K562 (cell line): Measurements from ENCODE around the gene TJP3. TPM values are rescaled to one million over a fixed set of nuclear protein-coding genes. Genes with fewer than 3 reads are reported as not detected.

Experiments
- BHLHE40 ChIP-seq: IDR thresholded peaks from 2 replicates; pipeline ENCODE4 v1.6.1; 2011; ENCODE audit warnings: low read length, improper control_type of control experiment
- DACH1 ChIP-seq: fragments of 450-650 bp; IDR thresholded peaks from 2 replicates; pipeline ENCODE4 v1.6.1; 2018; ENCODE audit not compliant: partially characterized antibody
- ETV5 ChIP-seq: sonication (generic); formaldehyde crosslinking; IDR thresholded peaks from 2 replicates; pipeline ENCODE4 v1.4.0; 2020; ENCODE audit warnings: low read depth, mild to moderate bottlenecking, missing genetic modification reagents
- FOXK2 ChIP-seq, 2 experiments: fragments of 450-650 bp; IDR thresholded peaks in 1 of 2; conservative IDR thresholded peaks in 1 of 2; 2 replicates each; pipeline ENCODE4 v1.6.1; 2016; ENCODE audit warnings: low read depth in 2 of 2, mild to moderate bottlenecking in 1 of 2
- GATAD2A ChIP-seq: fragments of 450-650 bp; IDR thresholded peaks from 2 replicates; pipeline ENCODE4 v1.6.1; 2017
- KLF10 ChIP-seq: fragments of 250-450 bp; sonication (Bioruptor Pico); IDR thresholded peaks from 2 replicates; pipeline ENCODE4 v1.6.1; 2021; ENCODE audit warnings: matching md5 sums
- NCOA2 ChIP-seq, 2 experiments: fragments of 450-650 bp; IDR thresholded peaks; 2 replicates each; pipeline ENCODE4 v1.6.1; 2018; ENCODE audit warnings: mild to moderate bottlenecking in 2 of 2, moderate library complexity in 1 of 2; ENCODE audit not compliant: partially characterized antibody in 2 of 2
- POLR2B ChIP-seq: fragments of 450-650 bp; IDR thresholded peaks from 2 replicates; pipeline ENCODE4 v1.6.1; 2018; ENCODE audit warnings: low read depth; ENCODE audit not compliant: partially characterized antibody
- POLR2G ChIP-seq: fragments of 200-400 bp; formaldehyde crosslinking; IDR thresholded peaks from 2 replicates; pipeline ENCODE4 v1.6.1; 2017; ENCODE audit warnings: low read depth, mild to moderate bottlenecking, antibody characterized with exemption, low read length, moderate library complexity
- RBM39 ChIP-seq: fragments of 200-400 bp; formaldehyde crosslinking; optimal IDR thresholded peaks from 2 replicates; pipeline ENCODE3; 2018; ENCODE audit warnings: low read depth, low read length
- RERE ChIP-seq: sonication (generic); formaldehyde crosslinking; IDR thresholded peaks from 2 replicates; pipeline ENCODE4 v1.8.0; 2023; ENCODE audit warnings: missing genetic modification reagents, mild to moderate bottlenecking, borderline replicate concordance
- SMARCA4 ChIP-seq: fragments of 450-650 bp; IDR thresholded peaks from 2 replicates; pipeline ENCODE4 v1.6.1; 2016
- ZBTB7A ChIP-seq: IDR thresholded peaks from 2 replicates; pipeline ENCODE4 v1.6.1; 2011; ENCODE audit warnings: low read depth, mild to moderate bottlenecking, low read length, moderate library complexity, borderline replicate concordance; ENCODE audit not compliant: control insufficient read depth
- ZNF445 ChIP-seq: fragments of 250-450 bp; sonication (Bioruptor Pico); IDR thresholded peaks from 2 replicates; pipeline ENCODE4 v1.4.0; 2020; ENCODE audit warnings: low read depth, mild to moderate bottlenecking, moderate library complexity
- polyA plus RNA-seq, 8 experiments: library from polyadenylated mRNA; depleted of rRNA in 4 of 8; stranded (reverse) in 5 of 8; unstranded in 3 of 8; fragments of >200 nt; fragmentation: Nextera tagmentation in 2 of 8; fragmentation: Illumina TruSeq in 1 of 8; extraction: Ambion mirVana in 2 of 8; extraction: Trizol in 1 of 8; gene quantifications; 2 replicates each; pipeline versions ENCODE4 v1.2.1 to v1.2.3, GENCODE V29; 2011 to 2014; ENCODE audit warnings: inconsistent platforms in 1 of 8, missing spikeins in 1 of 8
- total RNA-seq, 7 experiments: library from RNA; depleted of rRNA in 6 of 7; stranded (reverse); fragments of >200 nt in 6 of 7; fragmentation: Illumina TruSeq in 2 of 7; extraction: Trizol in 2 of 7; gene quantifications; 2 replicates each; pipeline versions ENCODE4 v1.2.1 to v1.2.3, GENCODE V29; 2011 to 2021; ENCODE audit warnings: low replicate concordance in 1 of 7
- TF ChIP-seq, protein P1 (sequence below), 2 experiments: fragments of 250-450 bp in 1 of 2; fragments of 450-650 bp in 1 of 2; sonication (Bioruptor Pico) in 1 of 2; IDR thresholded peaks; 2 replicates each; pipeline versions ENCODE4 v1.6.1 to v1.8.0; 2016 to 2021; ENCODE audit warnings: mild to moderate bottlenecking in 2 of 2, moderate library complexity in 2 of 2, missing compliant biosample characterization in 1 of 2, missing genetic modification characterization in 1 of 2
- TF ChIP-seq, protein P2 (sequence below): fragments of 200-800 bp; sonication (Bioruptor generic); IDR thresholded peaks from 2 replicates; pipeline ENCODE4 v1.6.1; 2017; ENCODE audit warnings: missing genetic modification characterization, missing compliant biosample characterization
- TF ChIP-seq, protein P3 (sequence below): fragments of 250-450 bp; sonication (Bioruptor Pico); IDR thresholded peaks from 2 replicates; pipeline ENCODE4 v1.8.0; 2022; ENCODE audit warnings: inconsistent platforms, mild to moderate bottlenecking, moderate library complexity, borderline replicate concordance

Gene TJP3
- total and polyA plus RNA-seq, 9 of the 15 experiments (the other 6 are each of a cell fraction or from before 2014, with no cell fraction given) = 0.11 to 2.4 (median 0.57) TPM; not detected in 1

- no peak for TF ChIP-seq ZNF445 (CRISPR knock-in tag)
- TF ChIP-seq, protein P1, sequence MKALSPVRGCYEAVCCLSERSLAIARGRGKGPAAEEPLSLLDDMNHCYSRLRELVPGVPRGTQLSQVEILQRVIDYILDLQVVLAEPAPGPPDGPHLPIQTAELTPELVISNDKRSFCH (CRISPR knock-in tag; IDR thresholded peaks at IDR 0.05) = no peak
- TF ChIP-seq, protein P1 (tag; IDR thresholded peaks at IDR 0.05) = peak; percentile 62
- TF ChIP-seq GATAD2A = 0 out of 2 replicates have a peak, but pooled peaks have one; percentile 40
- TF ChIP-seq, protein P2, sequence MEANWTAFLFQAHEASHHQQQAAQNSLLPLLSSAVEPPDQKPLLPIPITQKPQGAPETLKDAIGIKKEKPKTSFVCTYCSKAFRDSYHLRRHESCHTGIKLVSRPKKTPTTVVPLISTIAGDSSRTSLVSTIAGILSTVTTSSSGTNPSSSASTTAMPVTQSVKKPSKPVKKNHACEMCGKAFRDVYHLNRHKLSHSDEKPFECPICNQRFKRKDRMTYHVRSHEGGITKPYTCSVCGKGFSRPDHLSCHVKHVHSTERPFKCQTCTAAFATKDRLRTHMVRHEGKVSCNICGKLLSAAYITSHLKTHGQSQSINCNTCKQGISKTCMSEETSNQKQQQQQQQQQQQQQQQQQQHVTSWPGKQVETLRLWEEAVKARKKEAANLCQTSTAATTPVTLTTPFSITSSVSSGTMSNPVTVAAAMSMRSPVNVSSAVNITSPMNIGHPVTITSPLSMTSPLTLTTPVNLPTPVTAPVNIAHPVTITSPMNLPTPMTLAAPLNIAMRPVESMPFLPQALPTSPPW (CRISPR knock-in tag) = peak; percentile 94
- peak; percentile 65 for TF ChIP-seq POLR2B
- 0 out of 2 replicates have a peak, but pooled peaks have one; percentile 55 for TF ChIP-seq ETV5 (CRISPR knock-in tag)
- TF ChIP-seq BHLHE40 = peak; percentile 11; the same call in 1 of the 2 replicates
- TF ChIP-seq DACH1 = no peak
- TF ChIP-seq RBM39 = peak; percentile 61
- TF ChIP-seq ZBTB7A = peak; percentile 68; the same call in 1 of the 2 replicates
- TF ChIP-seq FOXK2 (conservative IDR thresholded peaks at IDR 0.05 in 1 of 2, IDR thresholded peaks at IDR 0.05 in 1 of 2; ENCODE audit: low read depth in 2 of 2) = 0 out of 4 replicates have a peak, but pooled peaks of 1 of the 2 experiments have one; percentile 35
- peak; percentile 83 for TF ChIP-seq POLR2G
- TF ChIP-seq, protein P3, sequence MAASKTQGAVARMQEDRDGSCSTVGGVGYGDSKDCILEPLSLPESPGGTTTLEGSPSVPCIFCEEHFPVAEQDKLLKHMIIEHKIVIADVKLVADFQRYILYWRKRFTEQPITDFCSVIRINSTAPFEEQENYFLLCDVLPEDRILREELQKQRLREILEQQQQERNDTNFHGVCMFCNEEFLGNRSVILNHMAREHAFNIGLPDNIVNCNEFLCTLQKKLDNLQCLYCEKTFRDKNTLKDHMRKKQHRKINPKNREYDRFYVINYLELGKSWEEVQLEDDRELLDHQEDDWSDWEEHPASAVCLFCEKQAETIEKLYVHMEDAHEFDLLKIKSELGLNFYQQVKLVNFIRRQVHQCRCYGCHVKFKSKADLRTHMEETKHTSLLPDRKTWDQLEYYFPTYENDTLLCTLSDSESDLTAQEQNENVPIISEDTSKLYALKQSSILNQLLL (CRISPR knock-in tag) = no peak
- TF ChIP-seq NCOA2 (IDR thresholded peaks at IDR 0.05; ENCODE audit: partially characterized antibody in 2 of 2) = no peak
- no peak for TF ChIP-seq KLF10 (CRISPR knock-in tag)
- TF ChIP-seq RERE = 0 out of 2 replicates have a peak, but pooled peaks have one; percentile 31
- TF ChIP-seq SMARCA4 = peak; percentile 48
Measured at GRCh38 chr19:3669947-3670795, 38.0 kb upstream of the TJP3 start (continued).
